ENCODE measurements around the gene AFDN.

Gene AFDN

GRCh38 chr6:167826896-167827582 lies at the start of gene AFDN:
TSS of gene AFDN (plus strand) at chr6:167826911. CDS start at chr6:167827133, 222 bp downstream.
- DNase-seq (ENCODE audit: low read depth, low spot score), result no peak

- no peak for DNase-seq (ENCODE audit: low read depth, low spot score)
These were observed 48.1 kb upstream of the AFDN start for GRCh38 chr6:167778497-167779128.

- no peak for DNase-seq (ENCODE audit: low read depth, low spot score)
These were observed 47.4 kb upstream of the AFDN start for GRCh38 chr6:167779129-167779992.

GRCh38 chr6:167779993-167780655 lies 46.6 kb upstream of the AFDN start:
- no peak for DNase-seq (ENCODE audit: low read depth, low spot score)

- no peak for DNase-seq (ENCODE audit: low read depth, low spot score)
These were observed 45.5 kb upstream of the AFDN start for GRCh38 chr6:167781066-167781767.

- no peak for DNase-seq (ENCODE audit: low read depth, low spot score)
These were observed 44.8 kb upstream of the AFDN start for GRCh38 chr6:167781868-167782267.

- DNase-seq (ENCODE audit: low read depth, low spot score), result no peak
These were observed 43.8 kb upstream of the AFDN start for GRCh38 chr6:167782698-167783517.

- no peak for DNase-seq (ENCODE audit: low read depth, low spot score)
These were observed 39.6 kb upstream of the AFDN start for GRCh38 chr6:167786853-167787675.

GRCh38 chr6:167787896-167788562 lies 38.7 kb upstream of the AFDN start:
- DNase-seq (ENCODE audit: low read depth, low spot score), result no peak

- DNase-seq (ENCODE audit: low read depth, low spot score), result no peak
These were observed 38.2 kb upstream of the AFDN start for GRCh38 chr6:167788563-167788903.

GRCh38 chr6:167789358-167789757 lies 37.4 kb upstream of the AFDN start:
- DNase-seq (ENCODE audit: low read depth, low spot score), result no peak

- no peak for DNase-seq (ENCODE audit: low read depth, low spot score)
These were observed 35.5 kb upstream of the AFDN start for GRCh38 chr6:167791091-167791779.

GRCh38 chr6:167791780-167792478 lies 34.8 kb upstream of the AFDN start:
- no peak for DNase-seq (ENCODE audit: low read depth, low spot score)

- no peak for DNase-seq (ENCODE audit: low read depth, low spot score)
These were observed 33.3 kb upstream of the AFDN start for GRCh38 chr6:167793421-167793820.

- DNase-seq (ENCODE audit: low read depth, low spot score), result no peak
These were observed 32.3 kb upstream of the AFDN start for GRCh38 chr6:167794161-167795157.

- no peak for DNase-seq (ENCODE audit: low read depth, low spot score)
These were observed 31.3 kb upstream of the AFDN start for GRCh38 chr6:167795321-167795811.

GRCh38 chr6:167795874-167796191 lies 30.9 kb upstream of the AFDN start:
- DNase-seq (ENCODE audit: low read depth, low spot score), result no peak
